T-helper 2 cell treated with Interferon-gamma antibody and Interleukin-4, amounts not matched to agents 5 μg/mL and 100 μg/mL, for 36 hours (primary cell): ENCODE data around the gene ANKRD40CL.

Source experiments
- DNase-seq: peaks from one replicate; pipeline ENCODE4 v3.0.0; 2021; ENCODE audit warnings: low spot score
- H3K27ac Mint-ChIP-seq: one replicate; pipeline ENCODE4 v1.8.0; 2021; ENCODE audit warnings: mild to moderate bottlenecking, mixed read lengths
- H3K27me3 Mint-ChIP-seq: one replicate; pipeline ENCODE4 v1.8.0; 2021; ENCODE audit warnings: low read depth, mixed read lengths
- H3K36me3 Mint-ChIP-seq: one replicate; pipeline ENCODE4 v1.8.0; 2021; ENCODE audit warnings: low read depth, mixed read lengths
- H3K4me1 Mint-ChIP-seq: one replicate; pipeline ENCODE4 v1.8.0; 2021; ENCODE audit warnings: low read depth, mixed read lengths
- H3K4me3 Mint-ChIP-seq: one replicate; pipeline ENCODE4 v1.8.0; 2022; ENCODE audit warnings: mild to moderate bottlenecking, moderate library complexity, mixed read lengths
- H3K9me3 Mint-ChIP-seq: one replicate; pipeline ENCODE4 v1.8.0; 2021; ENCODE audit warnings: mixed read lengths

ANKRD40CL gene

GRCh38 chr17:50799582-50799981 lies 32.3 kb upstream of the ANKRD40CL start:
- Mint-ChIP-seq H3K4me3 (no peak overlapping the region), H3K27ac (no peak overlapping the region), H3K9me3 (no peaks in the 10 kb centered on the region), H3K36me3 (no peaks in the 10 kb centered on the region), H3K27me3 (peaks cover 5% of the 10 kb centered on the region), H3K4me1 (no peaks in the 10 kb centered on the region)
- DNase-seq, result no peak

- no peak for DNase-seq
- Mint-ChIP-seq H3K27me3 (peaks cover 5% of the 10 kb centered on the region), H3K4me3 (no peak overlapping the region), H3K27ac (no peak overlapping the region), H3K36me3 (no peaks in the 10 kb centered on the region), H3K4me1 (no peaks in the 10 kb centered on the region), H3K9me3 (no peaks in the 10 kb centered on the region)
These were observed 31.3 kb upstream of the ANKRD40CL start for GRCh38 chr17:50798424-50799288.

- no peak overlapping the region for H3K27ac Mint-ChIP-seq
- no peaks in the 10 kb centered on the region for H3K4me1 Mint-ChIP-seq
- no peaks in the 10 kb centered on the region for H3K36me3 Mint-ChIP-seq
- no peak for DNase-seq
- H3K9me3 Mint-ChIP-seq, result no peaks in the 10 kb centered on the region
- peaks cover 5% of the 10 kb centered on the region for H3K27me3 Mint-ChIP-seq
- H3K4me3 Mint-ChIP-seq, result no peak overlapping the region
These were observed 30.0 kb upstream of the ANKRD40CL start for GRCh38 chr17:50797135-50797810.

- Mint-ChIP-seq H3K36me3 (no peaks in the 10 kb centered on the region), H3K4me1 (no peaks in the 10 kb centered on the region), H3K4me3 (no peak overlapping the region), H3K27me3 (peaks cover 14% of the 10 kb centered on the region), H3K27ac (no peak overlapping the region), H3K9me3 (no peaks in the 10 kb centered on the region)
- DNase-seq, result no peak
These were observed 27.0 kb upstream of the ANKRD40CL start for GRCh38 chr17:50794361-50794760.

- H3K27me3 Mint-ChIP-seq, result peaks cover 20% of the 10 kb centered on the region
- H3K27ac Mint-ChIP-seq, result no peak overlapping the region
- no peaks in the 10 kb centered on the region for H3K9me3 Mint-ChIP-seq
- H3K36me3 Mint-ChIP-seq, result no peaks in the 10 kb centered on the region
- peaks cover 1% of the 10 kb centered on the region for H3K4me1 Mint-ChIP-seq
- DNase-seq, result no peak
- no peak overlapping the region for H3K4me3 Mint-ChIP-seq
These were observed 25.7 kb upstream of the ANKRD40CL start for GRCh38 chr17:50793007-50793406.

GRCh38 chr17:50792132-50792531 lies 24.8 kb upstream of the ANKRD40CL start:
- Mint-ChIP-seq H3K27me3 (peaks cover 22% of the 10 kb centered on the region), H3K27ac (no peak overlapping the region), H3K4me3 (no peak overlapping the region), H3K36me3 (no peaks in the 10 kb centered on the region), H3K9me3 (no peaks in the 10 kb centered on the region), H3K4me1 (peaks cover 5% of the 10 kb centered on the region)
- DNase-seq, result no peak

- Mint-ChIP-seq H3K36me3 (no peaks in the 10 kb centered on the region), H3K4me1 (peaks cover 5% of the 10 kb centered on the region), H3K27me3 (peaks cover 27% of the 10 kb centered on the region), H3K4me3 (no peak overlapping the region), H3K9me3 (no peaks in the 10 kb centered on the region), H3K27ac (no peak overlapping the region)
- DNase-seq, result no peak
These were observed 23.3 kb upstream of the ANKRD40CL start for GRCh38 chr17:50790618-50791017.

GRCh38 chr17:50787106-50787505 lies 19.8 kb upstream of the ANKRD40CL start:
- no peak overlapping the region for H3K27ac Mint-ChIP-seq
- H3K27me3 Mint-ChIP-seq, result peaks cover 47% of the 10 kb centered on the region
- H3K4me3 Mint-ChIP-seq, result no peak overlapping the region

GRCh38 chr17:50785946-50786570 lies 18.7 kb upstream of the ANKRD40CL start:
- peaks cover 45% of the 10 kb centered on the region for H3K27me3 Mint-ChIP-seq

More at GRCh38 chr17:50787106-50787505, 19.8 kb upstream of the ANKRD40CL start:
- DNase-seq, result no peak
- Mint-ChIP-seq H3K9me3 (no peaks in the 10 kb centered on the region), H3K4me1 (peaks cover 5% of the 10 kb centered on the region), H3K36me3 (no peaks in the 10 kb centered on the region)

GRCh38 chr17:50785126-50785525 lies 17.8 kb upstream of the ANKRD40CL start:
- H3K9me3 Mint-ChIP-seq, result no peaks in the 10 kb centered on the region
- DNase-seq, result no peak
- H3K36me3 Mint-ChIP-seq, result no peaks in the 10 kb centered on the region
- no peak overlapping the region for H3K4me3 Mint-ChIP-seq
- H3K27ac Mint-ChIP-seq, result no peak overlapping the region
- peaks cover 8% of the 10 kb centered on the region for H3K4me1 Mint-ChIP-seq
- H3K27me3 Mint-ChIP-seq, result peaks cover 43% of the 10 kb centered on the region

More at GRCh38 chr17:50785946-50786570, 18.7 kb upstream of the ANKRD40CL start:
- Mint-ChIP-seq H3K4me1 (peaks cover 5% of the 10 kb centered on the region), H3K27ac (no peak overlapping the region), H3K4me3 (no peak overlapping the region), H3K9me3 (no peaks in the 10 kb centered on the region), H3K36me3 (no peaks in the 10 kb centered on the region)
- no peak for DNase-seq

- Mint-ChIP-seq H3K36me3 (no peaks in the 10 kb centered on the region), H3K9me3 (no peaks in the 10 kb centered on the region), H3K27ac (no peak overlapping the region), H3K4me1 (peaks cover 17% of the 10 kb centered on the region), H3K4me3 (no peak overlapping the region), H3K27me3 (peaks cover 47% of the 10 kb centered on the region)
- no peak for DNase-seq
These were observed 16.6 kb upstream of the ANKRD40CL start for GRCh38 chr17:50783905-50784304.

- no peak overlapping the region for H3K27ac Mint-ChIP-seq
- no peaks in the 10 kb centered on the region for H3K9me3 Mint-ChIP-seq
- peaks cover 17% of the 10 kb centered on the region for H3K4me1 Mint-ChIP-seq
- peaks cover 51% of the 10 kb centered on the region for H3K27me3 Mint-ChIP-seq
- H3K36me3 Mint-ChIP-seq, result no peaks in the 10 kb centered on the region
- peak; percentile 75 for DNase-seq
- H3K4me3 Mint-ChIP-seq, result no peak overlapping the region
These were observed 15.9 kb upstream of the ANKRD40CL start for GRCh38 chr17:50783193-50783660.

- Mint-ChIP-seq H3K9me3 (no peaks in the 10 kb centered on the region), H3K27me3 (peaks cover 61% of the 10 kb centered on the region), H3K27ac (no peak overlapping the region), H3K4me3 (peak overlapping the region; percentile 24), H3K36me3 (no peaks in the 10 kb centered on the region), H3K4me1 (peaks cover 12% of the 10 kb centered on the region)
- DNase-seq, result no peak
These were observed 13.8 kb upstream of the ANKRD40CL start for GRCh38 chr17:50781167-50781566.
